GM19023 (cell line): ENCODE data around the gene ZNF189.

Source experiments
- ATAC-seq: cut with Tn5 transposase; IDR thresholded peaks from one replicate; pipeline ENCODE4 v1.9.1; 2021; ENCODE audit warnings: mild to moderate bottlenecking, moderate library complexity; ENCODE audit not compliant: unreplicated experiment

ZNF189 gene

DNA sequence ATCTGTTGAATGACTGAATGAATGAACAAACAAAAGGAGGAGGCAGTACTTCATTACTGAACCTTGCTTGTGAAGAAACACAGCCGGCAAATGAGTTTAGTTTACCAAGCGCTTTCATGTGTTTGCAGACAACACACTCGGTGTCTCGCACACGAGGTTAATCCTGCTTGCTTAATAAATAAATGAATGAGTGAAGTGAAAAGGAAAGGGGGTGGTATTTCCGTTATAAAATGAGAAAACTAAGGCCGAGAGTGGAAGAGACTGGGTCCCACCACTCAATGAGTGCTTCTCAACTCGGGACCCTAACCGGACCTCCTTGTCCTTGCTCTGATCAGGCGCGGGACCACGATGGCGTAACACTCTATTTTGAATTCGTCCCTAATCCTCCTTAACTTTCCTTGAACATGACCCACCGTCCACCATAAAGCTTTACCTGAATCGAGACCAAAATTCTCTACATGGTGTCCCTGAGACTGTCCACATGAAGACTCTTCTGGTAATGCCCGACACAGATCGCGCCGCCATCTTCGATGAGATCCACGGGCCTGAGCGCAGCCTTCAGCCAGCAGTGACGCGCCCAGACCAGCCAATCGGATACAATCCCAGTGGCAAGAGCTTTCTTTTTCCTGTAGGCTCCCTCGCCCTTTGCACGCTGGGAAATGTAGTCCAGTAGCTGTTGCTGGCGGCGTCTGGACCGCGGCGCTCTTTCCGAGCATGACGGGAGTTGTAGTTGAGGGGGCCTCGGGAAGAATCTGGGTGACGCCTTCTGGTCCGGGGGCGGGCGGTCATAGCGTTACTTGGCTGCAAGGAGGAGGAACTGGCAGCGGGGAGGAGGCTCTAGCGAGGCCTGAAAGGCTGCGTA lies at the start of gene ZNF189, which contains the start of gene MRPL50:
ZNF189 (plus strand) TSS at position 784 of the 862 bp plus-strand sequence. CDS start 306 bp downstream, outside the sequence.
MRPL50 (minus strand) TSS at position 551 of the 862 bp plus-strand sequence; CDS start at position 525, 26 bp downstream.
- peak; percentile 98 for ATAC-seq

- ATAC-seq = no peak
Measured at GRCh38 chr9:101350285-101350684, 48.4 kb upstream of the ZNF189 start.

DNA sequence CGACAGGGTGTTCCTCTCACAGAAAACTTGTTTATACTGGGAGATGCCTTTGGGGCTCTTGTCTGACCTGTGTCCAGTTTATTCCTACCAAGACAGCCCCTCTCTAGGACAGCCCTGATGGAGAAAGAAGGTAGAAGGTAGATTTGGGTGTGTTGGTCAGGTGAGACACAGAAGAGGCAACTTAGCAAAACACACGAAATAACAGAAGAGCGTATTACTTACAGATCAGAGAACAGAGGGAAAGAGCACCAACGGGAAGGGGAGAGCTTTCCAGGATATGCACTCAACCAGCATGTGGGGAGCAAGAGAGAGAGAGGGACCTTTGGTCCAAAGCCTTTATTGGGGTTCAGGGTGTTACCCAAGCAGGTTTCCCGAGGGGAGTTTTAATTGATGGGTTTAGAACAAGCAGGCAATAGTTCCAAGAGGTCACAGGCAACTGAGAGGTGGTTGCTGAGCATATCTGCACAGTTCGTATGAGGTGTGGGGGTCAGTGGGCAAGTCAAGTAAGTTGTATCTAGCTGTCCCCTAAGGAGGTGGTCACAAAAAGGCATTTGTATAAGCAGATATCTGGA lies 45.7 kb upstream of the ZNF189 start:
- no peak for ATAC-seq

- no peak for ATAC-seq
Measured at GRCh38 chr9:101353683-101354082, 45.0 kb upstream of the ZNF189 start.

DNA sequence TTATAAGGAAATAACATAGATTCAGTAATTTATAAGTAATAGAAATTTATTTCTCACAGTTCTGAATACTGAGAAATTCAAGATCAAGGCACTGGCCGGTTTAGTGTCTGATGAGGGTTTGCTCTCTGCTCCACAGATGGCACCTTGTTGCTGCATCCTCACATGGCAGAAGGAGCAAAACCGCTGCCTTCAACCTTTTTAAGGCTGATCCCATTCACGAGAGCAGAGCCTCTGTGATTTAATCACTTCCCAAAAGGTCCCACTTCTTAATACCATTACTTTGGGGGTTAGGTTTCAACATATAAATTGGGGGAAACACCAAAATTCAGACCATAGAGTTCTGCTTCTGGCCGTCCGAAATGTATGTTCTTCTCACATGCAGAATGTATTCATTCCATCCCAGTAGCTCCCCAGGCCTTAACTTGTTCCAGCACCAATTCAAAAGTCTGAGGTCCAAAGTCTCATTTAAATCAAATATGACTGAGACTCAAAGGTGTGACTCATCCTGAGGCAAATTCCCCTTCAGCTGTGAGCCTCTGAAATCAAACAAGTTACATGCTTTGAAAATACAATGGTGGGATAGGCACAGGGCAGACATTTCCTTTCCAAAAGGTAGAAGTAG lies 44.4 kb upstream of the ZNF189 start:
- no peak for ATAC-seq

DNA sequence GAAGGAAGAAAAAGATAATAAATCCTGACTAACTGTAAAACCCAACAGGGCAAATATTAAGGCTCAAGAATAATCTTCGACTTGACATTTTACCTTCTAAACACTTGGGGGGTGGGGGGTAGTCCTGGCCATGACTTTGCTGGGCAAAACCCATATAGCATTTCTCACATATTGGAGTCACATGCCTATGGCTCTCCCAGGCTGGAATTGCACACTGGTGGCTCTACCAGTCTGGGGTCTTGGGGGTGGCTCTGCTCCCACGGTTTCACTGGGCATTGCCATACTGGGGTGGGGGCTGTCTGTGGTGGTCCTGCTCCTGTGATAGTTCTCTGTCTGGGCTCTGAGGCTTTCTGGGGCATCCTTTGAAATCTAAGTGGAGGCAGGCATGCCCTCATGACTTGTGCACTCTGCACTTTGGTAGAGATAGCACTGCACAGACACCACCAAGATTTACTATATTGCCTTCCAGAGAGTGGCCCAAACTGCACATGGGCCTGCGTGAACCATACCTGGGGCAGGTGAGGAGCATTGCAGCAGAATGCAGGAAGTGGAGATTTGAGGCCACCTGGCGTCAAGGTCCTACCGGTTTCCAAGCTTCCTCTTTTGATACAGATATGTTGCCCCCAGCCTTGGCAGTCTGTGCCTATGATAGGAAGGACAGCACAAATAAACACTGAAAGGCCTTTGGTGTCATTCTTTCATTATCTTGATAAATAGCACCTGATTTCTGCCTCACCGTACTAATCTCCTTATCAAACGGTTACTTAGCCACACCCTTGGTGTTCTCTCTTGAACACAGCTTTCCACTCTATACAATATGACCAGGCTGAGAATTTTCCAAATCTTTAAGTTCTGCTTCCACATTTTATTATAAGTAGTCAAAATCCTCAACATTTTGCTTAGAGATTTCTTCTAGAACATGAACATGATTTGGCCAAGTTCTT lies 43.6 kb upstream of the ZNF189 start:
- no peak for ATAC-seq

- ATAC-seq = no peak
Measured at GRCh38 chr9:101356619-101357018, 42.0 kb upstream of the ZNF189 start.

GRCh38 chr9:101359679-101360078 lies 39.0 kb upstream of the ZNF189 start:
- no peak for ATAC-seq

DNA sequence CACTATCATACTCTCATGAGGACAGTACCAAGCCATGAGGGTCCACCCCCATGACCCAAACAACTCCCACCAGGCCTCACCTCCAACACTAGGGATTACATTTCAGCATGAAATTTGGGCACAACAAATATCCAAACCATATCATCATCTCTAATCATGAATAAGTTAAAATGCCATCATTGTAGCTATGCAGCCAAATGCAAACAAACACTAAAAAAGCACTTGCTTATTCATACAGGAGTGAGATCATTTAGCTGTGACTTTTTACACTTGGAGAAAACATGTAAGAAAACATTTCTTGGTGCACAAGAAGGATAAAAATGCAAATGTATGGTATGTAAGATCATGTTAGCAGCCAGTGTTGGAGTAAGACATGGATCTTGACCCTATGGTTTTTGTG lies 38.0 kb upstream of the ZNF189 start:
- ATAC-seq = no peak

DNA sequence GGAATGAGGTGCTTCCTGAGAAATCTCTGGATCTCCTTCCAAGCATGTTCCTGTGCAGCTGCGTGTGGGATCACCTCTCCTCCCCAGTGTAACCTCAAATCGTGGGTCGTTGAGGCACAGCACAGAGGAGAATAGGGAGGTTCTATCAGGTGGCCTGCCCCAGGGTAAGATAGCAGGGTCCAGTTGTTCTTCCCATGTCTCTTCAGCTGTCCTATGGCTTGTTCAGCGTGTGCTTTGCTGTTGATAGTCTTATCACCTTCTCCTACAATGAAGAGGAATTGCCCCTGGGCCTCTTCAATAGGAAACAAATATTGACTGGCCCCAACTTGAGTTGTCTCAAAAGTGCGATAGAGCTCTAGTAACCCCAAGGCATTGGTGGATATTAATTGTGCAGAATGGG lies 36.2 kb upstream of the ZNF189 start:
- no peak for ATAC-seq

DNA sequence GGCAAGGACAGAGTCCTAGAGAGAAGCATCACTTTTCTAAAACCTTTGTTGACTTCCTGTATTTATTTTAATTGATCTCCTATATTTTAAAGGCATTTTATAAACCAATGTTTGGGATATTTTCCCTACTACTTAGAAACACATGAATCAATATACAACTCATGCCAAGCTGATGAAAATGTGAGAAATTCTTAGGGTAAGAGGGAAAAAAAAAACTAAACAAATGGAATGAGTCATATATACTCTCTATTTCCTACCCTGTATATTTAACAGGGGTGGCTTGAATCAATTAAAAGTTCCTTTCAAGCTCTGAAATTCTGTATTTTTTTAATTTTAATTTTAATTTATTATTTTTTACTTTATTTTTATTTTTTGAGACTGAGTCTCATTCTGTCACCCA lies 33.5 kb upstream of the ZNF189 start:
- no peak for ATAC-seq

- ATAC-seq = no peak
Measured at GRCh38 chr9:101366038-101366756, 32.5 kb upstream of the ZNF189 start.

- ATAC-seq = no peak
Measured at GRCh38 chr9:101367323-101367722, 31.3 kb upstream of the ZNF189 start.

GRCh38 chr9:101369286-101369685 lies 29.4 kb upstream of the ZNF189 start:
- ATAC-seq = no peak

DNA sequence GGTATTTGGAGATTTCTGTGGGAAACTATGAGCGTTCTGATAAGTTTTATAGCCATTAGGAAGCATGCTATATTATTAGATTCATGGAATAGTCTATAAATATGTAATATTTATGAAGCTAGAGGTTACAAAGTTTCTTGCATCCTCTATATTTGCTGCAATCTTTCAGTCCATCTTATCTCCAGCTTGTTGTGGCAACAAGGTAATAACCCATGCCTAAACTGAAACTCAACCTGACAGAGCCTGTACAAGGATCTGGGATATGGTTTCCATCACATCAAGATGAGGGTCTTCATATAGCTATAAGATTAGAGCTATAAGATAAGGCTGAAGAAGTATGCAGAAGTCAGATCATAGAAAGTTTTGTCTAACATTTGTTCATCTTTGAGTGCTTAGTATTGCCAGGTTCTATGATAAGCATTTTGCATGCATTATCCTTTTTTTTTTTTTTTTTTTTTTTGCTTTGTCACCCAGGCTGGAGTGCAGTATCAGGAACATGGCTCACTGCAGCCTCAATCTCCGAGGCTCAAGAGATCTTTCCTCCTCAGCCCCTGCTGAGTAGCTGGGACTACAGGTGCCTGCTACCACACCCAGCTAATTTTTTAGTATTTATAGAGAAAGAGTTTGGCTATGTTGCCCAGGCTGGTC lies 28.6 kb upstream of the ZNF189 start:
- no peak for ATAC-seq

DNA sequence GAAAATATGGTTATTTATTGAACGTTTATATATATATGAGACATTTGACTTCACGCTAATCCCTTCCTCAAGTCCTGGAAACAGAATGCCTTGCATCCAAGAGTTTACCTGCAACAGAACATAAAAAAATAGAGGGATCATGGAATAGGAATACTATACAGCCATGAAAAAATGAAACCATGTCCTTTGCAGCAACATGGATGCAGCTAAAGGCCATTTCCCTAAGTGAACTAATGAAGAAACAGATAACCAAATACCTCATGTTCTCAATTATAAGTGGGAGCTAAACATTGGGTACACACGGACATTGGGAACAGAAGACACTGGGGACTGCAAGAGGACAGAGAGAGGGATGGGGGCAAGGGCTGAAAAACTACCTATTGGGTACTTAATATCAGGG lies 26.8 kb upstream of the ZNF189 start:
- ATAC-seq = no peak

DNA sequence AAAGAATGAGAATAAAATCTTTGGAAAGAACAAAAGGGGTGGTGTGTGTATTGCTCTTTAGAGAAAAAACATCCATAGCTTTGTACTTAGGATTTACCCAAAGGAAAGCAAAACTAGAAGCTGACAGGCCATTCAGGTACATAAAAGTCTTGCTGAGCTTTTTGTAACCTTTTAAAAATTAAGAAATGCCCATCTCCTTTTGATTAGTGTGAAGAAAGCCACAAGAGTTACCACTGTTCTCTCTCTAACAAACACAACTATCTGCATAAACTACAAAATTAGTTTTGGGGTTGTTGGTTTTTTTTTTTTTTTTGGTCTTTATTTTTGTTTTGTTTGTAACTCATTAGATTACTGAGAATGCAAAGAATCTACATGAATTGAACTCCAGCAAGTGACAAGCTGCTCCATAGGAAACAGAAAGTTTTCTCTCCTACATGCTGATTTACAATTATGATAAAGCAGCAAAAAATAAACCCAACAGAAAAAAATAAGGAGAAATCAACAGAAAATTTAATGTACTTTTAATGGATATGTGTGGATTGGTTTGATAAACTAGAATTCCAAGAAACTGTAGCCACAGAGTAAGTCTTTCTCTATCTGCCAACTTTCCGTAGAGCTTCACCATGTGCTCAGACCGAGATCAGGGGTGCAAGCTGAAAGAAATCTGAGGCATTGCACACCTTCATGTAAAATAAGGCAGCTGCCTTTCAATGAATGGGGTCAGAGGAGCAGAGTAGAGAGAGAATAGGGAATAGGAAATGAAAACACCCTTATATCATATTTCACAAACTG lies 26.1 kb upstream of the ZNF189 start:
- no peak for ATAC-seq

- ATAC-seq = no peak
Measured at GRCh38 chr9:101375546-101375945, 23.1 kb upstream of the ZNF189 start.
